Measurements from ENCODE around the gene OR2H2.

- TF ChIP-seq, protein P1, sequence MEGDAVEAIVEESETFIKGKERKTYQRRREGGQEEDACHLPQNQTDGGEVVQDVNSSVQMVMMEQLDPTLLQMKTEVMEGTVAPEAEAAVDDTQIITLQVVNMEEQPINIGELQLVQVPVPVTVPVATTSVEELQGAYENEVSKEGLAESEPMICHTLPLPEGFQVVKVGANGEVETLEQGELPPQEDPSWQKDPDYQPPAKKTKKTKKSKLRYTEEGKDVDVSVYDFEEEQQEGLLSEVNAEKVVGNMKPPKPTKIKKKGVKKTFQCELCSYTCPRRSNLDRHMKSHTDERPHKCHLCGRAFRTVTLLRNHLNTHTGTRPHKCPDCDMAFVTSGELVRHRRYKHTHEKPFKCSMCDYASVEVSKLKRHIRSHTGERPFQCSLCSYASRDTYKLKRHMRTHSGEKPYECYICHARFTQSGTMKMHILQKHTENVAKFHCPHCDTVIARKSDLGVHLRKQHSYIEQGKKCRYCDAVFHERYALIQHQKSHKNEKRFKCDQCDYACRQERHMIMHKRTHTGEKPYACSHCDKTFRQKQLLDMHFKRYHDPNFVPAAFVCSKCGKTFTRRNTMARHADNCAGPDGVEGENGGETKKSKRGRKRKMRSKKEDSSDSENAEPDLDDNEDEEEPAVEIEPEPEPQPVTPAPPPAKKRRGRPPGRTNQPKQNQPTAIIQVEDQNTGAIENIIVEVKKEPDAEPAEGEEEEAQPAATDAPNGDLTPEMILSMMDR (IDR thresholded peaks at IDR 0.05; ENCODE audit: low read depth, low read length, missing input control), result no peak
- no peak for TF ChIP-seq RXRA (IDR thresholded peaks at IDR 0.05)
- TF ChIP-seq, protein P2, sequence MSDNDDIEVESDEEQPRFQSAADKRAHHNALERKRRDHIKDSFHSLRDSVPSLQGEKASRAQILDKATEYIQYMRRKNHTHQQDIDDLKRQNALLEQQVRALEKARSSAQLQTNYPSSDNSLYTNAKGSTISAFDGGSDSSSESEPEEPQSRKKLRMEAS (IDR thresholded peaks at IDR 0.05), result no peak
- no peak for TF ChIP-seq GABPA (IDR thresholded peaks at IDR 0.05 in 1 of 2, conservative IDR thresholded peaks at IDR 0.05 in 1 of 2)
- TF ChIP-seq, protein P3, sequence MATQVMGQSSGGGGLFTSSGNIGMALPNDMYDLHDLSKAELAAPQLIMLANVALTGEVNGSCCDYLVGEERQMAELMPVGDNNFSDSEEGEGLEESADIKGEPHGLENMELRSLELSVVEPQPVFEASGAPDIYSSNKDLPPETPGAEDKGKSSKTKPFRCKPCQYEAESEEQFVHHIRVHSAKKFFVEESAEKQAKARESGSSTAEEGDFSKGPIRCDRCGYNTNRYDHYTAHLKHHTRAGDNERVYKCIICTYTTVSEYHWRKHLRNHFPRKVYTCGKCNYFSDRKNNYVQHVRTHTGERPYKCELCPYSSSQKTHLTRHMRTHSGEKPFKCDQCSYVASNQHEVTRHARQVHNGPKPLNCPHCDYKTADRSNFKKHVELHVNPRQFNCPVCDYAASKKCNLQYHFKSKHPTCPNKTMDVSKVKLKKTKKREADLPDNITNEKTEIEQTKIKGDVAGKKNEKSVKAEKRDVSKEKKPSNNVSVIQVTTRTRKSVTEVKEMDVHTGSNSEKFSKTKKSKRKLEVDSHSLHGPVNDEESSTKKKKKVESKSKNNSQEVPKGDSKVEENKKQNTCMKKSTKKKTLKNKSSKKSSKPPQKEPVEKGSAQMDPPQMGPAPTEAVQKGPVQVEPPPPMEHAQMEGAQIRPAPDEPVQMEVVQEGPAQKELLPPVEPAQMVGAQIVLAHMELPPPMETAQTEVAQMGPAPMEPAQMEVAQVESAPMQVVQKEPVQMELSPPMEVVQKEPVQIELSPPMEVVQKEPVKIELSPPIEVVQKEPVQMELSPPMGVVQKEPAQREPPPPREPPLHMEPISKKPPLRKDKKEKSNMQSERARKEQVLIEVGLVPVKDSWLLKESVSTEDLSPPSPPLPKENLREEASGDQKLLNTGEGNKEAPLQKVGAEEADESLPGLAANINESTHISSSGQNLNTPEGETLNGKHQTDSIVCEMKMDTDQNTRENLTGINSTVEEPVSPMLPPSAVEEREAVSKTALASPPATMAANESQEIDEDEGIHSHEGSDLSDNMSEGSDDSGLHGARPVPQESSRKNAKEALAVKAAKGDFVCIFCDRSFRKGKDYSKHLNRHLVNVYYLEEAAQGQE (IDR thresholded peaks at IDR 0.05), result no peak
- TF ChIP-seq JUND (IDR thresholded peaks at IDR 0.05), result no peak
- no peak for TF ChIP-seq RAD21 (IDR thresholded peaks at IDR 0.05)
- TF ChIP-seq HNF4G (IDR thresholded peaks at IDR 0.05), result no peak
- TF ChIP-seq YY1 (IDR thresholded peaks at IDR 0.05), result no peak
- TF ChIP-seq HNF4A (conservative IDR thresholded peaks at IDR 0.05), result no peak
- no peak for TF ChIP-seq TAF1 (conservative IDR thresholded peaks at IDR 0.05)
- no peak for TF ChIP-seq SP1 (IDR thresholded peaks at IDR 0.05)
Observed at GRCh38 chr6:29617782-29618554, 33.0 kb downstream of the OR2H2 start.

Measured in liver (tissue), 3 donors.